HG03442 (cell line): Measurements from ENCODE around the gene CCL13.

Experiments used
- ATAC-seq: cut with Tn5 transposase; IDR thresholded peaks from one replicate; pipeline ENCODE4 v1.9.1; 2021; ENCODE audit warnings: mild to moderate bottlenecking, moderate library complexity; ENCODE audit not compliant: unreplicated experiment

CCL13 gene

DNA sequence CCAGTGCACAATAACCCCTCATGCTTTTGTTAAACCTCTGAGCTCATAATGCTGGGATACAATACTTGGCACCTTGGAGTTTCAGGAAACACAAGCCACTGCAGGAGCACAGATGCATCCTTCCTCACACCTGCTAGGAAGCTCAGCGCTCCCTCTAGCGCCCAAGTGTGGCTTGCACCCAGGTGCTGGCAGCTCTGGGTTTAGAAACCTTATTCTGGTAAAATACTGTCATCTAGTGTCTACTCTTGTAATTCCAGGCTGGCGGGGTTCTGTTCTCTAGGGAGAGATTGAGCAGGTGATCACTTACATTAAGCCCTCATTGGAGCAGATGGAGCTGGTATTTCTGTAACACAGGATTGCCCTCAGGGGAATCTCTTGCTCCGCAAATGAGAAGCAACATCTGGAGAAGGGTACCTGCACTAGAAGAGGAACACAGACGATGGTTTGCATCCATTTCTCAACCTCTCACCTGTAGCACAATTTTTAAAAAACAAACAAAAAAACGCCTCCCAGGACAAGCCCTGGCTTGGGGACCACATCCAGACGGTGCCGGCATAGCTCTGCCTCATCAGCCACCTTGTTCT, 5.3 kb downstream of the CCL13 start:
- no peak for ATAC-seq

DNA sequence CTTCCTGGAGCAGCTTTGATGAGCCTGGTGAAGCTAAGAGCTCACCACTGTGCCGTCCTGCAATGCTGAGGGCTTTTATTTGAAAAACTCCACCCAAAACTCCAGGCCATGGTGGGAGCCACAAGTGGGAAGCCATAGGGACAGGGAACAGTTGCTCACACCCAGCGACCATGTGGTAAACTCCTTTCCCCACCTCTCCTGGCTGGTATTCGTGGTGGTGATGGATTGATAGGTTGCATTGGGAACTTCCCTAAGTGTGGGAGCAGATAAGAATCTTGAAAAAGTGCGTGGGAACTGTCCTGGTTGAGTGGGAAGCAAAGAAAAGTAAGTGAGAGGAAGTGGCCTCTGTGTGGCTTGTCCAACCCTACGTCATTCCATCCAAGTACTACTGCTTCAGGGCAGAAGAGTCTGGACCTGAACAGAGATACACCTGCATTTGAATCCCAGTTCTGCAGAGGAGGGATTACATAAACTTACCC, 6.9 kb downstream of the CCL13 start, which contains the start of gene CCL1:
Gene CCL1 (minus strand): TSS at position 51 of the 479 bp plus-strand sequence. CDS start 72 bp downstream, outside the sequence.
- no peak for ATAC-seq

DNA sequence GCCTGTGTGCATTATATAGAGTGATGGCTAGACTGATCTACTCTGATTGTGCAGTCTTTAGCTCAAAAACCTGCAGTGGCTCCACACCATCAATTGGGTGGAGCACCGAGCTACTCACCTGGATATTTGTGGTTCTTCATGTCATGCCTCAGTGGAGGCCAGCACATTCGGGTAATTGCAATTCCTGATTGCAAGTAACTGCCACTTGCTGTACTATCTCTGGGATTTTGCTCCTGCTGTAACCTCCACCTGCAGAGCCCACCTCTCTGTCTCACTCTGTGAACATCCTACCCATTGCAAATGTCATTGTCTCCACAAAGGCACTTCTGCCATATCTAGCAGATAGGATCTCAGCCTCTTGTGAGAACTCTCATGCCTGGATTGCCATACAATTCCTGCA, 8.5 kb downstream of the CCL13 start:
- no peak for ATAC-seq

DNA sequence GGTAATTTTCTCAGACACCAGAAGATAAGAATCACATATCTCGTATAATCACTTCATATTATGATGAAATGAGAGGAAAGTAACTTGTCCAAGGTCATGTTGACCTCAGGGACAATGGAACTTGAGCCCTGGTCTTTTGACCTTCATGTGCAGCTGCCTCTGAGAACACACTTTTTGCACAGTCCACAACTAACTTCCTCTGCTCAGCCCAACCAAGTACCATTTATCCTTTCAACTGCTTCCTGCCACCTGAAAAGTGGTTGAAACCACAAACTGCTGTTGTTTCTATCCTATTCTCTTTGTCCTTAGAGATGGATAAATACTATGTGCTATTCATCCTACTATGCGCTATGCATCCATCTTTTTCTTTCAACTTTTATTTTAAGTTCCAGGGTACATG, 9.1 kb downstream of the CCL13 start:
- ATAC-seq: no peak

DNA sequence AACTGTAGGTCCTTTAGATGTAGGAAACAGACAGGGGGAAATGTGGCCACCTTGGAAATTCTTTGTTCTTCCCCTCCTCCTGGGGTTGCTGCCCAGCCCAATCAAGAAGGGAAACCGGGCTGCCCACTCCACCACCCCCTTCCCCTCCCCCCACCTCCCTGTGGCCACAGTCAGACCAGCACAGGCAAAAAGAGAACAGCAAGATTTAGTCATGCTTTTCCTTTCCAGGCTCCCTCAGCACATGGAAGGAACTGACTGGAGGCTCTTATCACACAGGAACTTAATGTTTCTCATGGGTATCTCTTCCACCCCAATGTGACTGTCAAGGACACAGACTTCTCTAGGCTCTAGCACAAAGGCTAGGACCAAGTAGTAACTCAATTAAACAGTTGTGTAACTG, 9.7 kb downstream of the CCL13 start:
- ATAC-seq: no peak

DNA sequence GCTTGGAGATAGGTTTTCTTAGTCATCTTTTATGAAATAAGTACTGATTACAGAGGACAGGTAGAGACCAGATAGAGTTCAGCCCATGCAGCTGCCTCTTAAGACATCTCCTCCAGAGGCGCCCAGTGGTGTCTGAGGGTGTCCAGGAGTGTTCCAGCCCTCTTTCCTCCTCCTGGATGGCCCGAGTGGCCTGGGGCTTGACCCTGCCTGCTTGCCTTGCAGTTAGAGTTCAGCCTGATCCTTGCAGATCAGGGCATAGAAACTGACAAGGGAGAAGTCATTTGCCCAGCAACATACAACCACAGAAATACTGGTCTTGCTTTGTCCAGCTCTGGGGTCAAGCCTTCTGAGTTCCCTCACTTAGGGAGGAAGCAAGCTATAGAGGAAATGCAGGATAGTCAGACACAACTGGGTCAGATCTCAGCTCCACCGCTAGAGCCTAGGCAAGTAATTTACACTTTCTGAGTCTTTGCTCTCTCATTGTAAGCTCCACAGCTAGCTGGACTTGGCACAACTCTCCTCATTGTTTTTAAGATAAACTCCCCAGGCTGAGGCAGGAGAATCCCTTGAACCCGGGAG, 10.3 kb downstream of the CCL13 start:
- ATAC-seq: no peak

DNA sequence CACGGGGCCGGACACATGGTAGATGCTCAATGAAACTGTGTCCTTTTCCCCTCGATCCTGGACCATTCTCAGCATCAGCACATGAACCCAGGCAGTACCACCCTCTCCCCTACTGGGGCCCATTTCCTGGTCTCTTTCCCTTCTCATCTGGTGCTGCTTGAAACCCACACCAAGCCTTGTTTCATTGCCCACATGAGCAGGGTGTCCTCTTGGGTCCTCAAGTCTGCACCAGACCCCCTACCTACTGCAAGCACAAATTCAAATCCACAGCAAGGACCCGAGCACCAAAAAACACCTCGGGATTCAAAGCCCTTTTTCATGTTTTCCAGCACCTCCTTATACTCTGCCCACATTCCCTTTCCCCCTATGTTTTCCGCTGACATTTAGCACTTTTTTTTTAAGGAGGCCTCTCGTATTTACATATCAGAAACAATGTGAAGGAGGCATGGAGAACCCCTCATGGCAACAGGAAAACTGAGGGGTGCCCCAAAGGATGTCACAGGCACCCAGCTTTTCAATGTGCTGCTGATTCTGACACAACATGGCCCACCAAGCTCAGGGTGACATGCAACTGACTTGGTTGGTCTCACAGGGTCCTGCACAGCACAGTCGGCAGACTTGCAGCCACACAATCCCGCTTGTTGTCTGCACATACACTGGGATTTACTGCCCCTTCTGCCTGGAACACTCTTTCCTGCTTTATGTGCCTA, 11.4 kb downstream of the CCL13 start:
- ATAC-seq: no peak

DNA sequence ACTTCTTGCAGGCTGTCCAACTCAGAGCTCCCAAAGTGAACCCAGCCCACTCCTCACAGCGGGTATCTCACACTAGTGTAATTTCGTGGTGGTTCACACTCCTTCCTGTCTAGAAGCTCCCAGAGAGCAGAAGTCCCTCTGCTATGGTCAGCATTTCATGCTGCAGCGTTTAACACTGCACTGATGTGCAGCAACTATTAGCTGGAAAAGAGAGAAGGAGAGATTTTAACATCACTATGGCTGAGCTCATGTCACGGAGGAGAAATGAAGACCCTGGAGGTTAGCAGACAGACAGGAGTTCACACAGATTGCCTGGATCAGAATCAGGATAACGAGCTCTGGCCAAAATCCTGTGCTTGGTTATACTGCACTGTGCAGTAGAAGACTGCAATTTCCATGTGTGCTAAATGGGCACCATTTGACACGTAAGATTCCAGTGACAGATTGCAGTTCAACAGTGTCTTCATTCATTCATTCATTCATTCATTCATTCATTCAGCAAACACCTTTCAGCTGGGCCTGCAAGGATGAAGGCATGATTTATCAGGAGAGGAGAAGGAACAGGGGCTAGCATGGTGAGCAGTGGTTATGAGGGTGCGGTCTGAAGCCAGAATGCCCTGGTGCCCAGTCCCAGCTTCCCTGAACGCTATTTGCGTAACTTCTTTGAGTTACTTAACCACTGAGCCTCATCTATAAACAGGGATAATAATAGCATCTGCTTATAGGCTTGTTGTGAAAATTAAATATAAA, 12.1 kb downstream of the CCL13 start:
- no peak for ATAC-seq

DNA sequence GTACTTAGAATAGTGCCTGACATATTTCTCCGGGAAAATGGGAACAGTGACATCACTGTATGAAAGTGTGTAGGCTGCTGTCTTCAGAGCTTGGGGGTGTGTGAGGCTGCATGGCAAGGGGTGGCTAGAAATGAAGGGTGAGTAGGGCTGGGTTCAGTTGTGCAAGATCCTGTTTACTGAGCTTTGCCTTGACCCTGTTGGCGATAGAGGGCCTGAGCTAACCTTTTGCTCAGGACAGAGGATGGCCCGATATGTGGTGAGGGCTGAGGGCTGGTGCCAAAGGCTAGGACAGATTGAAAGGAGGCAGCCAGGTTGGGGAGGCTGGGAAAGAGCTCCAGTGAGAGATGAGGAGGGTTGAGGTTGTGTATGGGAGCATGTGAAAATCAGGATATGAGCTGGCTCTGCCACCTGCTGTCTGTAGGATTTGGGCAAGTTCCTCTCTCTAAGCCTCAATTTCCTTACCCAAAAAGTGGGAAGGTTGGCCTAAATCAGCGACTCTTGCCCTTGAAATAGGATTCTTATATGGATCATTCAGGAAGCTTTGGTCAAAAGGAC, 12.7 kb downstream of the CCL13 start:
- ATAC-seq: no peak

DNA sequence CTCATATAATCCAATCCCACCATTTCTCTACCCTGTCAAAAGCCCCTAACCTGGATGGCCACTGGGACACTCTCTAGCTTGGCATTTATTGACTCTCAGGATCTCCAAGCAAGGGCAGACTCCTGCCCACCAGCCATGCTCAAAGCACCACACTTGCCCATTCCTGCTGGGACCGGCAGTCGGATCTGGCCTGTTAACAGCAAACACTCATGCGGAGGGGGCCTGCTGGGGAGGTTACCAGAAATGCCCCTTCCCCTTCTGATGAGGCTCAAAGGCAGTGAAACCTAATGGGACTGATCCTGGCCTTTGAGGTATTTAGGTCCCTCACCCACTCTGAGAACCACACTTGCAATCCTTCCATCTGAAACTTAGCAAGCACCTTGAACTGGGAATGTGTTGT, 13.3 kb downstream of the CCL13 start:
- no peak for ATAC-seq

DNA sequence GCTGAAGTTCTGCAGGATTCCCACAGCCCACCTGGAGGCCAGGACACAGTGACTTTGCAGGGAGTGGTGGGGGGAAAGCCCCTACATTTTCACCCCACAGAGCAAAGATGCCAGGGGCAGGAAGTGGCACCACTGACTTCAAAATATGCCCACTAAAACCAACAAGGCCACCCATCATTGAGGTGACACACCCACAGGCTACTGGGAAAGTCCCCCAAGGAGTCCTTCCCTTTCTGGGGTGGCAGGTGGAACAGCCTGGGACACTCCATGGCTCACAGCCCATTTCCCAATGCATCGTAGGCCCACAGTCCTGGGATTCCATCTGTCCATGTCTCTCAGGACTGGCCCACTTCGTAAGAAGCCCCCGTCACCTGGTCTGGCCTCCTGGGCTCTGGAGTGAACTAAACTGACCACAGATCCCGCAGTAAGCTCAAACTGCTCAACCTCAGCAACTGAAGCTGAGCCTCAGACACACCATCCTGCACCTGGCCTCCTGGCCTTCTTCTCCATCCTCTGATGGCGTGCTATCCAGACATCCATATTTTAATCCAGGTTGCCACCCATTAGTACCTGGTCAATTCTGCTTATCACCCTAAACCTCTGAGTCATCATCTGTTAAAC, 14.2 kb downstream of the CCL13 start:
- no peak for ATAC-seq

DNA sequence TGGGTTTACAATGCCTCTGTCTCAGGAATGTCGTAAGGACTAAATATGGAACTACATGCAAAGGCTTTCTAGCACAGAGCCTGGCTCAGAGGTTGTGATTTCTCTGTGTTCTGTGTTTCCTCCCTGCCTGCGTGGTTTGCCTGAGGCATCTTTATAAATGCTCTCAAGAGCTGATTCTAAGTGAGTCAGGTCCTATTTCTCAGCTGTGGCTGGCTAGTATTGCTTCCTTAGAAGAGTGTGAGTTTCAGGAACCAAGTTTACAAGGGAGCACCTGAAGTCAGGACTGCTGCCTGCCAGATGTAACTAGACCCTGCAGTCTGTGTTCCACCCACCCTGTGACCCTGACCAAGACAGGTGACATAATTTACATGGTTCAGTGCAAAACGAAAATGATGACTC, 14.7 kb downstream of the CCL13 start:
- no peak for ATAC-seq

DNA sequence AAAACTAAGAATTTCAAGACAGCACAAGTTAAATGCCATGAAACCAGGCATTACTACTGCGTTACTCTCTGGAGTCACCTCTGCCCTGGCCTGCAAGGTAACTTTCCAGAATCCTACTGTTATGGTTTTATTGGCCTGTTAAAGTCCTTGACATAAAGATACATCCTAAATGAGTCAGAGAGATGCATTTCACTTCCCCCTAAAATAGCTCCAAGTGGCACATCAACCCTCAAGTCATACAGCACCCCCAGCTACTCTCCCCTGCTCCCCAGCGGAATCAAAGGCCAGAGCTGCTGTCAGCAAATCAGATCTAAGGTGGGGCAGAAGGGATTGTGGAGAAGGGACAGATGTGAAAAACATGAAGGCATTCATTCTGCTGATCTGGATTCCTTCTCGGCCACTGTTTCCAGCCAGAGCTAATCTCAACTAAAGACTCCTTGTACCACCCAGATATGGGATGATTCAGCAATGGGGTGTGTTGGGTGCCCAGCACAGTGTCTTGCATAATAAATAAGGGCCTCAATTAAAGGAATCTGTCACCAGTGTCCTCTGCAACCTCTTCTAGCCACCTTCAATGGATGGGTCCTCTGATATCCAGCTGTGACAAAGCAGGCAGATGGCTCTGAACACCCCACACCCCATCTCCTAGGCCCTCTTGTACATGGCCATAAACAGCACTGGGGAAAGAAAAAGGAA, 15.3 kb downstream of the CCL13 start:
- no peak for ATAC-seq

DNA sequence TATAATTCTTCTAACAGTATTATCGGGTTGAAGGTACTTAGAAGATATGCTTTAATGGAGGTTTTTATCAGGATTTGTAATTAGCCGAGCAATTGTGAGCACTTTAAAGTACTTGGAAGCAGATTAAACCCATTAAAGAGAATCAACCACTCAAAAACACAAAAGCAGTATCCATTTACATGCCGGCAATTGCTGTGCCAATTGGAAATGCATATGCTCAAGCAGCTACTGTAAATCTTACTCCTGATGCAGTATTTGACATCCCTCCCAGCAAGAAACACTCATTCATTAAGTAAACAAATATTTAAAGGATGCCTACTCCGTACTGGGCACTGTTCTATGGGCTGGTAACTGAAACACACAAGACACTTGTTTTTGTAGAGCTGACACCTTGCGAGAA, 18.2 kb downstream of the CCL13 start:
- ATAC-seq: no peak

DNA sequence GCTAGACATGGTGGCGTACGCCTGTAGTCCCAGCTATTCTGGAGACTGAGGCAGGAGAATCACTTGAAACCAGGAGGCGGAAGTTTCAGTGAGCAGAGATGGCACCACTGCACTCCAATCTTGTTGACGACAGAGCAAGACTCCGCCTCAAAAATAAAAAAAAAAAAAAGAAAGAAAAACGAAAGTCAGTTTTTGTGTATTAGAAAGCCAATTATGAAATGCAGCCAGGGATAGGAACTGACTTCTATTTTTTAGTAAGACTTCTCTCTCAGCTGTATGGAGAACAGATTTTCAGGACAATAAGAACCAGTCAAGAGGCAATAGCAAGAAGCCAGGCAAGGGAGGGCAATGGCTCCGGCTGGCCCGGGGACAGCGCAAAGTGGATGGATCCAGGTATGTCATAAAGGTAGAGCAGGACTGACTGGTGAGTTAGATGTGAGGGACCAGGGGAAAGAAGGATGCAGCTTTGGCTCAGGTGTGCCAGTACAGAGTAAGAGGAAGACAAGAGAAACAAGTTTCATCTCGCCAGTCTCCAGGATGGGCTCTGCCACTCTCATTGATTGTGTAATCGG, 19.2 kb downstream of the CCL13 start:
- ATAC-seq: no peak

DNA sequence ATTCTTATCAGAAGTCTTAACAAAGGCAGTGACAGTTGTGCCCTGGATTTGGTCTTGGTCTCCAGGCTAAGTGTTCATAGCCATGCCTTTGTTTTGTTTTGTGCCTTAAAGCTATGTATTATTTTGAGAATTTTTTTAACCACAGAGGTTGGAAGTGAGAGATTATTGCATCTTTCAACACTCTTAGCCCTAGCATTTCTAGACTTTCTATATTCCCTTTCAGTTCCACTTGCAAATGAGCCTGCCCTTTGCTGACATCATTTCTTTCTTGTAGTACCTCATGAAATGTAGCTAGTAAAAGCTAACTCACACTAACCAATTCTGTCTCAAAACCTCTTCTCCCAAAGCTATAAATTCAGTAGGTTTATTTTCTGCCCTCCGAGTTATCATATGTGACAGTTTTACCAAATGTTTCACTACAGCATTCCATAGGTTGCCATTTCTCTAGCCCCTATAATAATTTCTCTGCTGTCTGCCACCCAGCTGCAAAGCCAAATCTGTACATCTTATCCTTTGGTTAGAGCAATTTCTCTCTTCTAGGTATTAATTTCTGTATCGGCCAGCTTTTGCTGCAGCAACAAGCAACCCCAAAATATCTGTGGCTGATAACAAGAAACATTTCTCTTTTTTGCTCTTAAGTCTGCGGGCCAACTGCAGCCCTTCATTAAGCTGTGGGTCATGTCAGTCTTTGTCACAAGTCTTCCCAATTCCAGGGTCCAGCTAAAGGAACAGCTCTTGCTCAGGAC, 21.0 kb downstream of the CCL13 start:
- no peak for ATAC-seq

DNA sequence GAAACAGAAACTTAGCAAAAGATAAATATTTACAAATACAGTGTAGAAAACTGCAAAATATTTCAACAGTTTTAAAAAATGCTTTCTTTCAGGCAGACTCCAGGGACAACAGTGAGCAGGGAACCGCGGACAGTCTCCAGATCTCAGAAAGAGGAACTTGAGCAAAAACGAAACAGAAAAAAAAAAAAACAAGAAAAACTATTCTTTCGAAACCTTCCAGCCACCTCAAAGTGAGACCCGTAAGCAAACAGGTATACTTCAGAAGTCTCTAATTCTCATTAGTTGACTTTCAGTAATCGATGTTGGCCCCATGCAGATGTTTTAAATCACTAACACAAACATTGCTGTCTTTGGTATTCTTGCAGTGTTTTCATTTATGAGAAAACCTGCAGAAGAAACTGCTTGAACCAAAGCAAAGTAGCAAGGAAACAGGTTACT, 22.4 kb downstream of the CCL13 start:
- ATAC-seq: peak; percentile 70

DNA sequence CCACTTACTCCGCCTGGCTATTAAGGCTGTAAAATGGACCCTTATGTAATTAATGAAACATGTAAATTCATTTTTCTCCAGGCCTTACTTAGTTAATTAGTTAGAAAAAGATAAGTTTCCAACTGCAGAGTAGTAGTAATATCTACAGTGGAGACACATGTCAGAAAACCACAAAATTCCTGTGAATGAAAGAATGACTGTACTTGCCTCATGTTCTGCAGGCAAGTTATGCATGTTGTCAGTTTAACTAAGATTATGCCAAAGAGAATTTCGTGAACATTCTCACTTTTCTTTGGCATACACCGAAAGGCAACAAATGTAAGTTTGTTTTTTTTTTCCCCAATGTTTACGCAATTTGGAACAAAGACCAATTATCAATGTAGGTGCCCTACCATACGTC, 23.6 kb downstream of the CCL13 start:
- ATAC-seq: no peak

DNA sequence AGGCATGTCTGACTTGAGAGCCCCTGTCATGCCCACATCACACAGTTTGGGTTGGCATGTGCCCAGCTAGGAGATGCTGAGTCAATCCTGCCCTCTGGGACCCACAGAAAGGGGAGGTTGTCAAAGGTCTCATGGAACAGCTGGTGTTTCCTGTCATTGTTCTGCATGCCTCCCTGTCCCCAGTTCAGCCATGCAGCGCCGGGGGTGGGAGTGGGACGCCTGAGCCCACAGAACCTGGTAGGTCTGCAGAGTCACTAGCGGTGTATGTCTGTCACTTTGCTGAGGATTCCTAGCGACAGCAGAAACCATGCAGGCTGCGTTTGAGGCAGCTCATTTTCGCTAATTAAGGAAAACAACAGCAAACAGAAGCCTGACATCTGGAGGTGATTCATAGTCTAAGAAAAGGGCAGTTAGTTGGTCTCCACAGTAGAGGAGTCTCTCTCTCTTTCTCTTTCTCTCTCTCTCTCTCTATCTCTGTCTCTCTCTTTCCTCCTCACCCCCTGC, 26.4 kb downstream of the CCL13 start:
- no peak for ATAC-seq
